Measurements from ENCODE around the gene ATP8A1. TPM values are rescaled to one million over a fixed set of nuclear protein-coding genes. Genes with fewer than 3 reads are reported as not detected.
A peak's percentile ranks its signal among the peaks of the same experiment; 100 is the strongest.
"Not testable (repeated sequence)": the region's sequence is repeated elsewhere in the genome, so short reads cannot be mapped to it uniquely, and the experiment has no call there.

ATP8A1 gene
- total RNA-seq, 2 donors from 2014 or later: 20.5 to 52.9 TPM

- peaks cover 28% of the 10 kb centered on the region for H3K36me3 Mint-ChIP-seq
- peak overlapping the region; percentile 83 for H3K4me3 Mint-ChIP-seq
- DNase-seq (ENCODE audit: low spot score) (no peak), ATAC-seq (no peak)
- H3K27me3 Mint-ChIP-seq: no peaks in the 10 kb centered on the region
- H3K27ac Mint-ChIP-seq: peak overlapping the region; percentile 89 to 96
- H3K9me3 Mint-ChIP-seq: peaks cover 10% of the 10 kb centered on the region
- peaks cover 44 to 48% of the 10 kb centered on the region in 2 donors for H3K4me1 Mint-ChIP-seq (ENCODE audit: low read depth in 2 of 2)
Measured at GRCh38 chr4:42656679-42656943, 294 bp downstream of the ATP8A1 start.

DNA sequence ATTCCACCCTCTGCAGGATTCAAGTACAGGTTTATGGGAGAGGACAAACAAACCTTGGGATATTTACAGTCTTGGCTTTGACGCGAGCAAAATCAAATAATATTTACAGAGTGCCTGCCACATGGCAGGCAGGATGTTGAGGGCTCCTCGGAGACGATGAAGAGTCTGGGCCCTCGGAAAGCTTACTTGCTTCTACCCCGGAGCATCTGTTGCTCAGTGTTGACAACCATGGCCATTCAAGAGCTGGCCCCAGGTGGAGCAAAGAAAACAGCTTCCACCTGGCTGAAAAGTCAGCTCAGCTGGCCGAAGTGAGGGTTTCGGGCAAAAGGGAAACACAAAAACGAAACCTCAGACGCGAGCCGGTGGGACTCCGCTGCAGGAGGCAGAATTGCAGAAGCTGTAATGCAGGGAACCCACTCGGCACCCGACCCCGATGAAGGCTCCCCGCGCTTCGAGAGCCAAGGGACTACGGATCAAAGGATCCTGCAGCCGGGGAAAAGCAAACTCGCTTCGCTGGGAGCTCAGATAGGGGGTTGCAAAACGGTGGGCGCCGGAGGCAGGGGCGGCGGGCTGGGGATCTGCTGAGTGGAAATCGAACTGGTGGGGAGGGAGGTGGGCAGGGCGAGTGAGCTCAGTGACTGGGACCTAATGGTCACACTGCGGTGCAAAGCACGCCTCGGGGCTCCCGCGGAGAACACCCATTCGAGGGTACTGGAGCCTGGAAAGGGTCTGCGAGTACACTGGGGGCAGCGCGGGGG, 805 bp downstream of the ATP8A1 start:
- peaks cover 45 to 50% of the 10 kb centered on the region in 2 donors for H3K4me1 Mint-ChIP-seq (ENCODE audit: low read depth in 2 of 2)
- H3K36me3 Mint-ChIP-seq: peaks cover 30% of the 10 kb centered on the region
- peak overlapping the region; percentile 89 to 96 for H3K27ac Mint-ChIP-seq
- peak; percentile 12 to 44 for ATAC-seq
- peak overlapping the region; percentile 83 for H3K4me3 Mint-ChIP-seq
- H3K9me3 Mint-ChIP-seq: peaks cover 11% of the 10 kb centered on the region
- DNase-seq (ENCODE audit: low spot score): peak; percentile 67
- no peaks in the 10 kb centered on the region for H3K27me3 Mint-ChIP-seq

DNA sequence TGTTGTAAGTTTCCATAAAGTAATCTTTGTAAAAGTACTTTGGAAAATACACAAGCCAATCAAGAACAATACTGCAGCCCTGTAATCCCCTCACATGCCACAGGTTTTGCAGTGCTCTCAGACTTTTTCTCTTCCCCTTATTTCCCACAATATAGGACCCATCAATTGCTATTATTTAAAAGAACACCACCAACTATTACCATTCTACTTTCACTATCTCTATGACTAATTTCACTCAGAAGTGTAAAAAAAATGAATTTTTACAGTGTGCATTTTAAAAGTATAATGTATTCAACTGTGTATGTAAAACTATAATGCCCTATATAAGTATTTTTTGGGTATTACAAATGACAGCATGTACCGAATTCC, 1.7 kb downstream of the ATP8A1 start:
- Mint-ChIP-seq H3K36me3 (peaks cover 34% of the 10 kb centered on the region), H3K4me3 (peak overlapping the region; percentile 83), H3K27ac (peak overlapping the region; percentile 89 to 96), H3K4me1 (ENCODE audit: low read depth in 2 of 2) (peaks cover 50 to 54% of the 10 kb centered on the region in 2 donors), H3K9me3 (peaks cover 14% of the 10 kb centered on the region), H3K27me3 (no peaks in the 10 kb centered on the region)
- DNase-seq (ENCODE audit: low spot score): no peak
- ATAC-seq: no peak

DNA sequence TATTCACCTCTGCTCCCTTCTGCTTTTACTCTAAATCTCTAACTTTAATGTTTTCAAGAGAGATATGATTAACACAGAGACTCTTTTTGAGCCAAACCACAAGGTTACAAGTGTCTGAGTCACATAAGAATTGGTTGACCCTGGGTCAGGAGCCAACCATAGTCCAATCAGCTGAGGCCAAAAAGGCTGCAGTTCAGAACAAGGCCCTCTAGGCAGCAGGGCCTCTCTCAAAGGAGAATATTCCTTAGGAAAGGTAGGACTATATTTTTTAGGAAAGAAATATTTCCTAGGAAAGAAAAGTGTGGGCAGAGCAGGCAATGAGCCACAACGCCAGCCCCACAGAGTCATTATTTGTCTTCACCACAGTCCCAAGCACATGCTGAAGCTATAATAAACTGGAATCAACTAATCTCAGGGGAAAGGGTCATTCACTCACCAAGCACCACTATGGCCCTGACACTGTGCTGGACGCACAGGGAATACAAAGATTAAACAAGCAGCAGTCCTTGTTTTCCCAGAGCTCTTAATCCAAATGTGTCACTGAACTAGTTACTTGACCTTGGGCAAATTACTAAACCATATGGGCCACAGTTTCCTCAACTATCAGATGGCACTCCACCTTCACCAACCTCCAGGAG, 2.2 kb downstream of the ATP8A1 start:
- DNase-seq (ENCODE audit: low spot score) (no peak), ATAC-seq (peak in 1 of 2 donors; percentile 19)
- H3K9me3 Mint-ChIP-seq: peaks cover 14% of the 10 kb centered on the region
- H3K27me3 Mint-ChIP-seq: no peaks in the 10 kb centered on the region
- peaks cover 52 to 54% of the 10 kb centered on the region in 2 donors for H3K4me1 Mint-ChIP-seq (ENCODE audit: low read depth in 2 of 2)
- peaks cover 34% of the 10 kb centered on the region for H3K36me3 Mint-ChIP-seq
- peak overlapping the region; percentile 89 to 96 for H3K27ac Mint-ChIP-seq
- peak overlapping the region; percentile 83 for H3K4me3 Mint-ChIP-seq

GRCh38 chr4:42653626-42654560, 3.0 kb downstream of the ATP8A1 start:
- Mint-ChIP-seq H3K4me3 (peak overlapping the region; percentile 83), H3K9me3 (peaks cover 14% of the 10 kb centered on the region), H3K36me3 (peaks cover 34% of the 10 kb centered on the region), H3K4me1 (ENCODE audit: low read depth in 2 of 2) (peaks cover 54 to 56% of the 10 kb centered on the region in 2 donors), H3K27ac (peak overlapping the region; percentile 89 to 96), H3K27me3 (no peaks in the 10 kb centered on the region)
- ATAC-seq (no peak), DNase-seq (ENCODE audit: low spot score) (no peak)

DNA sequence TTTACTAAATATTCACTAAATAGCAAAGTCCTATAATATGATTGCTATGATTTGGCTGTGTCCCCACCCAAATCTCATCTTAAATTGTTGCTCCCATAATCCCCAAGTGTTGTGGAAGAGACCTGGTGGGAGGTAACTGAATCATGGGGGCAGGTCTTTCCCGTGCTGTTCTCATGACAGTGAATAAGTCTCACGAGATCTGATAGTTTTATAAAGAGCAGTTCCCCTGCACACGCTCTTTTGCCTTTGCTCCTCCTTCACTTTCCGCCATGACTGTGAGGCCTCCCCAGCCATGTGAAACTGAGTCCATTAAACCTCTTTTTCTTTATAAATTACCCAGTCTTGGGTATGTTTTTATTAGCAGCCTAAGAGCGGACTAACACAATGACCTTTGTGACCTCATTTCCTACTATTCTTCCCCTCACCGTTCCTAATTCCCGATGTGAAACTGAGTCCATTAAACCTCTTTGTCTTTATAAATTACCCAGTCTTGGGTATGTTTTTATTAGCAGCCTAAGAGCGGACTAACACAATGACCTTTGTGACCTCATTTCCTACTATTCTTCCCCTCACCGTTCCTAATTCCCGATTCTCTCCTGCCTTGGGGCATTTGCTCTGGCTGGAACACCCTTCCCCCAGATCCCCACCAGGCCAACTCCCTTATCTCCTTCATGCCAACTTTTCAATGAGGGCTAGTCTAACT, 4.2 kb downstream of the ATP8A1 start:
- H3K4me3 Mint-ChIP-seq; H3K27me3 Mint-ChIP-seq; DNase-seq (ENCODE audit: low spot score); ATAC-seq: not testable (repeated sequence)
- peaks cover 14% of the 10 kb centered on the region for H3K9me3 Mint-ChIP-seq
- peak overlapping the region in 1 of 2 donors; percentile 89 for H3K27ac Mint-ChIP-seq
- peaks cover 34% of the 10 kb centered on the region for H3K36me3 Mint-ChIP-seq
- peaks cover 53 to 54% of the 10 kb centered on the region in 2 donors for H3K4me1 Mint-ChIP-seq (ENCODE audit: low read depth in 2 of 2)

DNA sequence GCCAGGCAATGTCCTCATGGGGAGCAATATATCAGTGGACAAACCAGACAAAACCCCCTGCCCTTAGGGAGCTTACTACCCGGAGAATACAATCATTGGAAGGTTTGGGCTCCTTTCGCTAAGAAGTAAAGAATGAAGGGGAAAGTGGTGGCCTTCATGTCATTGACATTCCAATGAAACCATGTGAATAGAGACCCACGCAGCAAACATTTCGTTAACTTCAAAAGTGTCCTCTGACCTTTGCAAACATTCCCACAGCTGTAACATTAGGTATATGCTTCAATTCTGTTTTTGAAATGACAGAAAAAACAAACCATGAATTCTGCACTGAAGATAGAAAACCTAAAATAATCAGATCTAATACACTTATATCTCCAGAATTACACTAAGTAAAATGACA, 7.0 kb downstream of the ATP8A1 start:
- Mint-ChIP-seq H3K4me1 (ENCODE audit: low read depth in 2 of 2) (peaks cover 53 to 58% of the 10 kb centered on the region in 2 donors), H3K36me3 (peaks cover 34% of the 10 kb centered on the region), H3K27me3 (no peaks in the 10 kb centered on the region), H3K4me3 (no peak overlapping the region), H3K9me3 (peaks cover 14% of the 10 kb centered on the region), H3K27ac (no peak overlapping the region)
- ATAC-seq: no peak
- no peak for DNase-seq (ENCODE audit: low spot score)

DNA sequence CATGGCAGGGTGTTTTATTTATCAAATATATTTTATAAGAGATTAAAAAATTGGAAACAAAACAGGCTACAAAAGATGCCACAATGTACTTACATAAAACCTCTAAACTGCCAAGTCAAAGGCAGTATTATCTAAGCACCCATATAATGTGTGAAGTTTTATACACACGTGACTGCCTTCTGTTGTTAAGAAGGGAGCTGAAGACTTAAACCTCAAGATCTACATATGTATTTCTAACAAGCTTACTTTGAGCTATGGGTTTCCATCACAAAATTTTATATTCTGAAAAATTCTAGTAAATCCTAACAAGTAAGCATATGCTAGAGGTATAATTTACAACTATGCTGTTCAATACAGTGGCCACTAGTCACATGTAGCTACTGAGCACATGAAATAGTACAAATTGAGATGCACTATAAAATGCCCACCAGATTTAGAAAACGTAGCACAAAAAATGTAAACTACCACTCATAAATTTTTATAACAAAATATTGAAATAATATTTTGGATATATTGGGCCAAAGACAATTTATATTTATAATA, 9.8 kb downstream of the ATP8A1 start:
- DNase-seq (ENCODE audit: low spot score) (no peak), ATAC-seq (no peak)
- Mint-ChIP-seq H3K4me1 (ENCODE audit: low read depth in 2 of 2) (peaks cover 51 to 62% of the 10 kb centered on the region in 2 donors), H3K9me3 (peaks cover 5% of the 10 kb centered on the region), H3K36me3 (peaks cover 10% of the 10 kb centered on the region), H3K4me3 (no peak overlapping the region), H3K27me3 (no peaks in the 10 kb centered on the region), H3K27ac (peak overlapping the region; percentile 69 to 81)

DNA sequence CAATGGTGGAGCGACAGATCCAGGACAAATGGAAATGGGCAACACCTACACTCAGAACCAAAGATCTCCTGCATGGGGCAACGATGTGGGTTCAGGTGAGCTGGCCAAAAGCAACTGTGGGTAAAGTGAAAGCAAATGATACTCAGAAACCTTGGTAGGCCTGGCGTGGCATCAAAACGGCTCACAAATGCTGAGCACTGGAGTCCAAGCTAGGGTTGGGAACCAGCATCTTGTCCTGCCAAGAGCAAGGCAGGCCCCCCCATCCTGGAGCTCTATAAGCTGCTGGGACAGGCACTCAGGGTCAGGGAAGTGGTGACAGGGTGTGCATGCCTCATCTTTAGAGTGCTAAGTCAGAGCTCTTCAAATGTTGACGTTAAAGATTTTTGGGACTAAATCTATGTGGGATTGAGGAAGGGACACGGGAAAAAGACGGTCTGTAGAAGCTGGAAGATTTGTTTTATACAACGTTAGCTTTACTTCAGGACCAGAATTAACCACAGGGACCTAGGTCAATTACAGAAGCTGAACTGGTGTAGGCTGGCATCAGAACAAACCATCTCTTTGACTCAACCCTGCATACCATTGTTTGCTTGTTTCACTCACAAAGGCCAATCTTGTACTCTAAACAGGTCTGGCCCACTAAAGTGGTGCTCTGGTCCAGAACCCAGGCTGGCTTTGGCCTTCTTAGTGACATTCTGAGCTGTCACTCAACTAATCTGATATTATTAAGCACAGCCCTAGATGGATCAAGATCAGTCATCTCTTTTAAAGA, 10.7 kb downstream of the ATP8A1 start:
- Mint-ChIP-seq H3K9me3 (peaks cover 3% of the 10 kb centered on the region), H3K27me3 (no peaks in the 10 kb centered on the region), H3K36me3 (peaks cover 5% of the 10 kb centered on the region), H3K27ac (peak overlapping the region; percentile 69 to 81), H3K4me1 (ENCODE audit: low read depth in 2 of 2) (peaks cover 52 to 66% of the 10 kb centered on the region in 2 donors), H3K4me3 (peak overlapping the region; percentile 67)
- ATAC-seq: peak; percentile 54 to 58
- DNase-seq (ENCODE audit: low spot score): no peak

DNA sequence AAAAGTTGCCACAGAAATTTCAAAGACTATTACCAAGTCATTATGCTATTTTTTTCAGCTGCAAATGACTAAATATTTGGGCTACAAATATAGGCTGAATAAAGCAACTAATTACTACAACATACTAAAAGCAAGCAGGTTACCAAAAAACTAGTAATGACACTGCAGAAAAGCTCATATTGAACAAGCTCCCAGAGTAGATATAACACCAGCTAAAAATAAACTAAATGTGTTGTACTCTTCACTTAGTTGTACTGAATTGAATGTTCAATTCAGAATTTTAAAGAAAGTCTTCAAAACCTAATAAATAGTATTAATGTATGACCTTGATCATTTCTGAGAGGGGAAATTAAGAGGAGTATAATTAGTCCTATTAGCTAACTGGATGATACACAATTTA, 12.0 kb downstream of the ATP8A1 start:
- Mint-ChIP-seq H3K9me3 (no peaks in the 10 kb centered on the region), H3K27ac (peak overlapping the region; percentile 54 to 73), H3K27me3 (no peaks in the 10 kb centered on the region), H3K36me3 (no peaks in the 10 kb centered on the region), H3K4me1 (ENCODE audit: low read depth in 2 of 2) (peaks cover 54 to 72% of the 10 kb centered on the region in 2 donors), H3K4me3 (peak overlapping the region; percentile 77)
- ATAC-seq (no peak), DNase-seq (ENCODE audit: low spot score) (no peak)

- H3K27me3 Mint-ChIP-seq: no peaks in the 10 kb centered on the region
- peak overlapping the region; percentile 54 to 73 for H3K27ac Mint-ChIP-seq
- ATAC-seq (peak; percentile 57 to 73), DNase-seq (ENCODE audit: low spot score) (no peak)
- peak overlapping the region; percentile 77 for H3K4me3 Mint-ChIP-seq
- no peaks in the 10 kb centered on the region for H3K9me3 Mint-ChIP-seq
- peaks cover 58 to 83% of the 10 kb centered on the region in 2 donors for H3K4me1 Mint-ChIP-seq (ENCODE audit: low read depth in 2 of 2)
- no peaks in the 10 kb centered on the region for H3K36me3 Mint-ChIP-seq
Measured at GRCh38 chr4:42643685-42644084, 13.2 kb downstream of the ATP8A1 start.

DNA sequence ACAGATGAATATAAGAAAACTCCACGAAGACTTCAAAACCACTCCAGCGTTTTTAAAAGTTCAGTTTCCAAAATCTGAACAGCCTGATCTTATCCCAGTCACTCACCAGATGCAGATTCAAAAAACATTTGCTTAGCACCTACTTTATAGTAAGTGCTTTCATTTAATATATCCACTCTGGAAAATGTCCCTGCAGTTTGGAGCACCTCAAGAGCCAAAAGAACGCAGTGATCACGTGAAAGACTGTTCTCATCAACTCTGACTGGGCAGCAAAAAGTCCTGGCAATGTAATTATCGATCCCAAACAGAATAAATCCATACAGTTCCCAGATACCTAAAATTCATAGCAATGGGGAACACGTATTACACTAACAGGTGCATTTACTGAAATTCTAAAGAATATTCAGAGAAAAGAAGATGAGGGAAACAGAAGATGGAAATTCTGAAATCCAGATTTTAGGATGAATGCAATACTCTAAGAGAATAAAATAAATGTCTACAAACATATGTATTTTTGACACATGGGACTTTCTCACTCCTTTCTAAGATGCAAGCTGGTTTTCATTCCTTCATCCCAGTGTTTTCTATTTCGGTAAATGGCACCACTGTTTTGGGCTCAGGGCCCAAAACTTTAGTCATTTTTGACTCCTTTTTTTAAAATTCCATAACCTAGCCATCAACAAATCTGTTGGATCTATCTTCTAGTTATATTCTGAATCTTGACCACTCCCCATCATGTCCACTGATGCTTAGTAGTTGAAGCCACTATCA, 13.9 kb downstream of the ATP8A1 start:
- H3K4me3 Mint-ChIP-seq: peak overlapping the region; percentile 77
- peaks cover 61 to 86% of the 10 kb centered on the region in 2 donors for H3K4me1 Mint-ChIP-seq (ENCODE audit: low read depth in 2 of 2)
- peak overlapping the region; percentile 73 for H3K27ac Mint-ChIP-seq
- no peaks in the 10 kb centered on the region for H3K27me3 Mint-ChIP-seq
- H3K36me3 Mint-ChIP-seq: no peaks in the 10 kb centered on the region
- no peaks in the 10 kb centered on the region for H3K9me3 Mint-ChIP-seq
- ATAC-seq (no peak), DNase-seq (ENCODE audit: low spot score) (no peak)

All from natural killer cell treated with Interleukin-12 subunit alpha and Interleukin-12 subunit beta and Interleukin-15 and Interleukin-18, amount 100 ng/mL, for 72 hours (primary cell).